Iris pigment epithelial cell (primary cell): ENCODE results near the gene MIAT.

Experiments used
- DNase-seq: peaks from one replicate; pipeline ENCODE4 v3.0.0-alpha.2; 2011; ENCODE audit warnings: low read depth

Gene MIAT

GRCh38 chr22:26669060-26669481 is 11.7 kb downstream of the MIAT start:
- DNase-seq, result no peak

DNA sequence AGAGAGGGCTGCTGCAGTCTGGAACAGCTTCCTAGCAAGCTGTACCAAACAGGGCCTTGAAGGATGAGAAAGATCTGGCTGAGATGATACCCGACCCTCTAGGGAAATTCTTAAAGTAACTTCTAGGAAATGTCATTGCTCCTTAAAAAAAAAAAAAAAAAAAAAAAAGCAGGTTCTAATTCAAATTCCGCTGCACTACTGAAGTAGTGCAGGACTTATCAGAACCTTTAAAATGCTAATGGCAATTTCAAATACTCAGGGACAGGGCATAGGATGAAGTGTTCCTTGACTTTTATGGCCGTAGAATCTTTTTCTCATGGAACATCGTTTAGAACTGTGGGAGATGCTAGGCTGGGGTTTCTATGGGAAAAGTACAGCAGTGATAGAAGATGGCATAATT is 13.1 kb downstream of the MIAT start:
- DNase-seq, result no peak

GRCh38 chr22:26671317-26672059 is 14.1 kb downstream of the MIAT start:
- DNase-seq, result no peak

GRCh38 chr22:26672060-26672471 is 14.7 kb downstream of the MIAT start:
- DNase-seq, result no peak

DNA sequence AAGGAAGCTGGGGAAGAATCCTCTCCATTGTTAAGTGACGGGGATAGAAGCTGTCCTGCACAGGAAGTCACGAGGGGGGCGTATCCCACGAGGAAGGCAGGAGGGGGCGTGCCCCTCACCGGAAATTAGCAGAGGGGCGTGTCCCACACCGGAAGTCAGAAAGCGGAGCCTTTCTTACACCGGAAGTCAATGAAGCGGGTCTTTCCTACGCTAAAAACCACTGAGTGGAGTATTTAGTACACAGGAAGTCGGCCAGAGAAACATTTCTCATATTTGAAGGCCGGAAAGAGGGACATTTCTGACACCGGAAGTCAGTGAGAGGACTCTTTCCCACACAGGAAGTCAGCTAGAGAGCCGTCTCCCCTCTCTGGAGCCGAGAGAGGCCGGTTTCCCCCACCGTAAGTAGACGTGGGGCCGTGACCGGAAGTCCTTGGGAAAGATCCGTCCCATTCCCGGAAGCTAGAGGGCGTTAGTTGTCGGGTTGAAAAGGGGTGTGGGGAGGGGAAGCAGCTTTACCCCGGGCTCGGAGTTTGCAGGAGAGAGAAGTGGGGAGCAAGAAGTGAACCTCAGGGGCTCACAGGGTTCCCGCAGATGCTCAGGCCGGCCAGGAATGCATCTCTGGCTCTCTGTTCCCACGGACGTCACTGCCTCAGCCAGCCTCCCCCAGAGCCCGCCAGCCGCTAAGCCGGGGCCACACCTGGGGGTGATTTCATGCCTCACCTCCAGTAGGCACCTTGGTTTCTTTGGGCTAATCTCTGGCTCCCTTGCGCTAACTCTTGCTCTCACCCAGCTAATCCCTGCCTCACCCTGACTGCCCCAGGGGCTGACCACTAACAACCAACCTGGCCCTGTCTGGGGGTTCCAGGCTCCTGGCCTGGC is 15.4 kb downstream of the MIAT start:
- peak; percentile 95 for DNase-seq

DNA sequence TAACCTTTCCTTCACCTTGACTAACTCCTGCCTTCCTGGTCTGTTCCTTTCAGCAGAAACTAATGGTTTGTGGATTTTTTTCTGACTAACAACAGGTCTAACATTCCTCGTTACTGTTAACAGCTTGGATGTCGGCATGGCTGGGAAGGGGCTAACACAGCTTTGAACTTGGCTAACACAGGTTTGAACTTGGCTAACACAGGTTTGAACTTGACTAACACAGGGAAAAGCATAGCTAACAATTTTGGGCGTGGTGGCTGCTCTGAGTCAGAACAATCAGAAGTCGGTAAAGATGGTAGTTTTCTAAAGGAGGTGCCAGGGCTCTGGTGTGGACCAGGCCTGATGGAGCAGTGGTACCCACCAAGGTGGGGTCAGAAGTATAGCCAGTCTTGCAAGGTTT is 16.1 kb downstream of the MIAT start:
- DNase-seq, result peak; percentile 46

- DNase-seq, result no peak
Observed at GRCh38 chr22:26674211-26675190, 17.1 kb downstream of the MIAT start.

- no peak for DNase-seq
Observed at GRCh38 chr22:26675687-26676268, 18.4 kb downstream of the MIAT start.

DNA sequence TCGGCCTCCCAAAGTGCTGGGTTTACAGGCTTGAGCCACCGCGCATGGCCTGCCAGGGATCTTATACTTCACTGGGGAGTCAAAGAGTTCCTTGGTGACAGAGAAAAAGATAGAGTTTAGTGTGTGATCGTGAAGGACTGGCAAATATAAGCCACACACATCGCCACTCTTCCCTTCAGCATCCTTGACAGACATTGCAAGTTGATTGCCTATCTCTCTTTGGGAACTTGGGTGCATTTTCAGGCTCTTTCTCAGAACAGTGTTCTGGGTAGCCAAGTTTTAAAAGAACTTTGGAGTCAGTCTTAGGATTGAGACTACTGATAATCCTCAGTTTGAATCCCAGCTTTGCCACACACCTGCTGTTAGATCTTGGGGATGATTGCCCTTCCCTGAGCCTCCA is 19.8 kb downstream of the MIAT start:
- DNase-seq, result no peak

GRCh38 chr22:26679003-26679629 is 21.7 kb downstream of the MIAT start:
- peak; percentile 67 for DNase-seq

DNA sequence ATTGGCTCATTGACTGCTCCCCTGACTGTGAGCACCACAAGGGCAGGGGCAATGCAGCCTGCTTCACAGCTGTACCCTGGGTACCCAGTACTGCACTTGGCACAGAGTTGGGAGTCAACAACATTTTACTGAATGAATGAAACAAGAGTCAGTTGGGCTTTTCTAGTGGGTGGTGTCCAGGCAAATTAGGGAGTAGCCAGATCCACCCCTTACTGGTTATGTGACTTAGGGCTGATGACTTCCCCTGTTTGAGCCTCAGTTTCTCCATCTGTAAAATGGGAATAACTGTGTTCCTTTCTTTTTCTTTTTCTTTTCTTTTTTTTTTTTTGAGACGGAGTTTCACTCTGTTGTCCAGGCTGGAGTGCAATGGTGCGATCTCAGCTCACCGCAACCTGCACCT is 23.1 kb downstream of the MIAT start:
- no peak for DNase-seq

DNA sequence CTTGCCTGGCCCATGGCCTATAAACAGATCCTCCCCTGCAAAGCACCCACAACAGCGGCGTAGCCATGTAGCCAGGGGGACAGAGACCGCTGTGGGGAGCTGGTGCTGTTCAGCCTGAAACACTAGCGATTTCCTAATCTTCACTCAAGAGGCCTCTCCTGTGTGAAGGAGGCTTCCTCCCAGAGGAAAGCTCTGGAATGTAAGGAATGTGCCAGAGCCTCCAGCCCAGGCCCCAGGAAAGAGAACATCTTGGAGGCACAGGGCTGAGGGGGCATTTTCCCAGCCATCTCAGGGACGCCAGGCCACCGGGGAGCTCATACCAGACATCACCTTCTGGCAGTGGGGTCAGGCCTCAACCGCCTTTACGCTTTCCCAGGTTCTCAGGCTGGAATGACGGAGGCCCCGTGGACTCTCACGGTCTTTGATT is 24.0 kb downstream of the MIAT start:
- DNase-seq, result peak; percentile 92

DNA sequence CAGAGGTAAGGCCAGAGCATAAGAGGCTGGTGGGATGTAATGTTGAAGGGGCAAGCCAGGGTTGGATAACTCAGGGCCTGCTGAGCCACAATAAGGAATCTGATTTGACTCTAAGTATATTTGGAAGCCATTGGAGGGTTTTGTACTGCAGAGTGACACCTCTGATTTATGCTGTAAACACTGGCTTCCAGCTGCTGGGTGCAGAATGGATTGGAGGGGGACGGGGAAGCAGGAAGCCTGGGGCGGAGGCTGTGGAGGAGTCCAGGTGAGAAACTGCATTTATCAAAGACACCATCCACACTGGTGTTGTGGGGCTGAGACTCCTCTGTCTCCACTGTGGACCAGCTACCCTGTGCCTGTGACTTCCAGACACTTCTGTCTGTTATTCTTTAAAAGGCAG is 26.8 kb downstream of the MIAT start:
- DNase-seq, result no peak

- DNase-seq, result no peak
Observed at GRCh38 chr22:26685601-26686000, 28.2 kb downstream of the MIAT start.

- no peak for DNase-seq
Observed at GRCh38 chr22:26687439-26687838, 30.1 kb downstream of the MIAT start.

- DNase-seq, result no peak
Observed at GRCh38 chr22:26689513-26690301, 32.3 kb downstream of the MIAT start.

DNA sequence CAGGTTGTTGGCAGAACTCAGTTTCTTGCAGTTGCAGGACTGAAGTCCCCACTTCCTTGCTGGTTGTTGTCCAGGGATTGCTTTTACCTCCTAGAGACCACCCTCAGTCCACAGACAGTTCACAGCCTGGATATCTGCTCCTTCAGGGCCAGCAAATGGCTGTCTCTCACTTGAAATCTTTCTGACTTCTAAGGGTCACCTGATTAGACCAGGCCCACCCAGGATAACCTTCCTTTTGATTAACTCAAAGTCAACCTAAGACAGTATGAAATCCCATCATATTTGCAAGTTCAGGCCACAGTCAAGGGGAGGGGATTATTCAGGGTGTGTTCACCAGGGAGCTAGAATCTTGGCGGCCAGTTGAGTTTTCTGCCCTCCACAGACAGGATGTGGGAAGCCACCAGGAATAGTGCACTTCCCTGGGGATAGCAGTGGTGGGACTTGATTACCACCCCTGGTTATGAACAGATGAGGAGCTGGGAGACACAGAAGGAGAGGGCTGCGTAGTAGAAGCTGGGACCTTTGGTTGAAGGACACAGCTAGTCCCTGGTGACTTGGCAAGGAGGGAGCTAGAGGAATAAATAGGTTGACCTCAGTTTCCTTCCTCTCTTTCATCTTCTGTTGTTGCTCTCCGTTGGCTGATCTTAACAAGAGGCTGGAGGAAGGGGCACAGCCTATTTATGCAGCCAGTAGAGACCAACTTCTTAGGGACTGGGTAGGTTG is 33.4 kb downstream of the MIAT start:
- no peak for DNase-seq

DNA sequence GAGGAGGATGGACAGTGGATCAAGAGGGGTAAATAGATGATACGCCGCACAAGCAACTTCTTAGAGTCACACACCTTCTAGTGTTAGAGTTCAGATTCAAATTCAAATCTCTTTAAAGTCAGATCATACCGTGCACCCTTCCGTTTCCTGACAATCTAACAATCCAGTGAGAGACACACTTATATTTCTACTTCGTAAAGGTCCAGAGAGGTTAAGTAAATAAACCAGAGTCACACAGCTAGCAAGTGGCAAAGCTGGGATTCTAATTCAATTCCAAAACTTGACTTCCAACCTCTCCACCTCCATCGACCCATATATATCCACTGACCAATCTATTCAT is 34.0 kb downstream of the MIAT start:
- DNase-seq, result no peak

- DNase-seq, result no peak
Observed at GRCh38 chr22:26692215-26692614, 34.8 kb downstream of the MIAT start.

DNA sequence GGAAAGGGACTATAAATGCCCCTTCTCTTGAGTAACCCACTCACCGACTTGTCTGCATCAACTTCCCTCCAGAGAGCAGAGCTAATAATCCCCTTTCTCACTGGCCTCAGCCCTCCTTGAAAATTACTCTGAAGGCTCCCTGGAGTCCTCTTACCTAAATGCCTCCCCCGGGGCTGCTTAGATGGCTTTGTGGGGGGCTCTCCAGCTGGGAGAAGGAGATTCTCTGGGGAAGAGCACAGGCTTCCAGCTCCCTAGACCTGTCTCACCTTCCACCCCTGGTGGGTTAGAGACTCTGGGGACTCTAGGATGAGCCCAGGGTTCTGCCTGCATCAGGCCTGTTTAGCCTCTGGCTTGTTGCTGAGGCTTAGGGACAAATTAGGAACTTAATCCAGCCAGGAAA is 39.8 kb downstream of the MIAT start:
- DNase-seq, result no peak
